Heart left ventricle (tissue), 16 donors: ENCODE measurements around the gene MROH7. TPM values are rescaled to one million over a fixed set of nuclear protein-coding genes. Genes with fewer than 3 reads are reported as not detected.

Source experiments
- ATAC-seq, 4 donors: fragments of 200-7000 bp; cut with Tn5 transposase; one replicate each; pipeline ENCODE4 v1.9.1; 2020 to 2022; ENCODE audit warnings: moderate library complexity in 4 of 4, mild to moderate bottlenecking in 3 of 4, moderate number of reproducible peaks in 1 of 4
- DNase-seq, 5 donors: peaks; one replicate each; pipeline ENCODE4 v3.0.0-alpha.2; 2020
- H3K27ac ChIP-seq, 12 donors: fragments of 200-600 bp; sonication (generic) in 4 of 12; one replicate each; pipeline versions ENCODE4 v1.5.0 to v1.8.0; 2016 to 2022; ENCODE audit warnings: mild to moderate bottlenecking in 2 of 12
- H3K27me3 ChIP-seq, 9 donors: fragments of 200-600 bp; sonication (generic) in 2 of 9; one replicate each; pipeline versions ENCODE4 v1.5.1 to v1.8.0; 2016 to 2022; ENCODE audit warnings: mild to moderate bottlenecking in 3 of 9
- H3K36me3 ChIP-seq, 9 donors: fragments of 200-600 bp; sonication (generic) in 2 of 9; one replicate each; pipeline versions ENCODE4 v1.5.0 to v1.8.0; 2018 to 2022; ENCODE audit warnings: mild to moderate bottlenecking in 2 of 9
- H3K4me1 ChIP-seq, 12 donors: fragments of 200-600 bp; sonication (generic) in 4 of 12; one replicate each; pipeline versions ENCODE4 v1.5.0 to v1.8.0; 2016 to 2022; ENCODE audit warnings: mild to moderate bottlenecking in 3 of 12
- H3K4me3 ChIP-seq, 12 donors: fragments of 200-600 bp; sonication (generic) in 4 of 12; one replicate each; pipeline versions ENCODE4 v1.5.0 to v1.8.0; 2017 to 2022; ENCODE audit warnings: mild to moderate bottlenecking in 9 of 12, moderate library complexity in 4 of 12
- H3K9me3 ChIP-seq, 12 donors: fragments of 200-600 bp; sonication (generic) in 4 of 12; one replicate each; pipeline versions ENCODE4 v1.5.0 to v1.8.0; 2016 to 2022; ENCODE audit warnings: mild to moderate bottlenecking in 1 of 12
- CTCF ChIP-seq, 12 donors: fragments of 200-600 bp; sonication (generic) in 4 of 12; IDR thresholded peaks; one replicate each; pipeline versions ENCODE4 v1.5.0 to v1.8.0; 2018 to 2022; ENCODE audit warnings: antibody characterized with exemption in 12 of 12, mild to moderate bottlenecking in 5 of 12
- POLR2A ChIP-seq, 2 donors: fragments of 450-650 bp; IDR thresholded peaks; one replicate each; pipeline ENCODE4 v1.6.1; 2017; ENCODE audit warnings: antibody characterized with exemption in 2 of 2, mild to moderate bottlenecking in 2 of 2, moderate library complexity in 2 of 2
- WGBS, 4 donors: extraction: QIAGEN DNeasy Blood & Tissue Kit in 2 of 4; methylation state at CpG; one replicate each; pipeline versions ENCODE4 v1.1.5 to v1.1.7; 2013 to 2018; 5-methylcytosine and 5-hydroxymethylcytosine counted together
- intact Hi-C, 10 donors: fragments of 100-400 bp; cut with DNase I; formaldehyde crosslinking; loops; one replicate each; pipeline versions ENCODE4 v1.11.1 to v1.14.2; 2022
- polyA plus RNA-seq, 2 donors: library from polyadenylated mRNA; stranded (reverse); fragments of 200-250 nt; gene quantifications; one replicate each; pipeline ENCODE4 v1.2.3, GENCODE V29; 2013
- total RNA-seq, 9 donors: library from RNA; depleted of rRNA in 2 of 9; stranded (reverse); fragments of >200 nt in 2 of 9; fragmentation: NEBNext Ultra II Directional in 3 of 9; extraction: Animal tissue kit (Norgen Biotek cat#: 25700) in 3 of 9; gene quantifications; one replicate each; pipeline versions ENCODE4 v1.1.0 to v1.2.4, GENCODE V29; 2016 to 2023
- donor health status: ischemic (EF 13 %, LVEDD 7.1; RV severe dilation, severe dysfunction).
- donor health status: healthy with polysubstance abuse.
- donor health status: DM: no; HTN: yes; CAD: no.
- donor health status: DM: no; HTN: no; CAD: no.
- donor health status: ischemic (EF 25% LVEDD 6.9; RV normal size, moderate dysfunction).
- donor health status: ischemic (EF 25% LVEDD 5.7; RV mildly dilated, moderate dysfunction).
- donor health status: healthy.
- donor health status: DM: yes; HTN: yes; CAD: no.
- donor health status: ischemic (EF 35%, LVEDD 5.7; RV mildly dilated, moderate dysfunction).
- donor health status: nonischemic (EF 11% LVEDD 7.7; RV severe dilation, severe dysfunction).
- donor health status: DM: yes; HTN: yes; CAD: no.
- donor health status: PGD.
- donor health status: ischemic (EF 29% LVEDD 5.4; RV normal size, mild dysfunction).
- donor health status: nonischemic (EF 23%, LVEDD 6.1; RV moderate dilation, normal function).

MROH7 gene
- total and polyA plus RNA-seq, 11 donors = 2.3 to 18.6 (median 9.2) TPM

GRCh38 chr1:54721719-54722118 is 80.1 kb downstream of the MROH7 start:
- no peak for DNase-seq
- no peak for TF ChIP-seq CTCF (IDR thresholded peaks at IDR 0.05)
- no peak for TF ChIP-seq POLR2A (IDR thresholded peaks at IDR 0.05)

GRCh38 chr1:54723985-54724384 is 82.4 kb downstream of the MROH7 start:
- H3K4me1 ChIP-seq = no peaks in the 10 kb centered on the region
- H3K4me3 ChIP-seq = no peak overlapping the region
- no peaks in the 10 kb centered on the region for H3K27me3 ChIP-seq
- intact Hi-C loops = no loop called here
- peaks cover 0 to 100% (median 98%) of the 10 kb centered on the region in 9 donors for H3K36me3 ChIP-seq
- DNase-seq (no peak), ATAC-seq (no peak)
- peaks cover 0 to 14% (median 0%) of the 10 kb centered on the region in 12 donors for H3K9me3 ChIP-seq
- H3K27ac ChIP-seq = no peak overlapping the region
- TF ChIP-seq CTCF (IDR thresholded peaks at IDR 0.05) (no peak), POLR2A (IDR thresholded peaks at IDR 0.05) (no peak)

More at GRCh38 chr1:54721719-54722118, 80.1 kb downstream of the MROH7 start:
- Histone ChIP-seq H3K27me3 (no peaks in the 10 kb centered on the region), H3K27ac (no peak overlapping the region), H3K9me3 (peaks cover 0 to 14% (median 0%) of the 10 kb centered on the region in 12 donors), H3K4me1 (peaks cover 0 to 8% (median 3%) of the 10 kb centered on the region in 12 donors), H3K36me3 (peaks cover 0 to 96% (median 91%) of the 10 kb centered on the region in 9 donors), H3K4me3 (no peak overlapping the region)
- no peak for ATAC-seq
- intact Hi-C loops = no loop called here

GRCh38 chr1:54724771-54725170 is 83.2 kb downstream of the MROH7 start:
- no peak for ATAC-seq
- intact Hi-C loops = no loop called here
- H3K4me3 ChIP-seq = no peak overlapping the region
- peaks cover 0 to 14% (median 0%) of the 10 kb centered on the region in 12 donors for H3K9me3 ChIP-seq
- H3K36me3 ChIP-seq = peaks cover 0 to 100% (median 98%) of the 10 kb centered on the region in 9 donors
- H3K27me3 ChIP-seq = no peaks in the 10 kb centered on the region
- WGBS, 4 donors = 84 to 100% (median 90%) methylated on average over 1 of the region's 1 CpG
- H3K4me1 ChIP-seq = no peaks in the 10 kb centered on the region
- TF ChIP-seq CTCF (IDR thresholded peaks at IDR 0.05) = no peak
- no peak for TF ChIP-seq POLR2A (IDR thresholded peaks at IDR 0.05)
- DNase-seq = no peak
- H3K27ac ChIP-seq = no peak overlapping the region

- no peaks in the 10 kb centered on the region for H3K27me3 ChIP-seq
- peaks cover 0 to 14% (median 0%) of the 10 kb centered on the region in 12 donors for H3K9me3 ChIP-seq
- peaks cover 0 to 100% (median 98%) of the 10 kb centered on the region in 9 donors for H3K36me3 ChIP-seq
- WGBS, 4 donors = 77 to 89% (median 87%) methylated on average over 3 of the region's 3 CpGs
- H3K4me1 ChIP-seq = no peaks in the 10 kb centered on the region
- no peak overlapping the region for H3K4me3 ChIP-seq
- TF ChIP-seq POLR2A (IDR thresholded peaks at IDR 0.05) (no peak), CTCF (IDR thresholded peaks at IDR 0.05) (no peak)
- no peak overlapping the region for H3K27ac ChIP-seq
- no peak for DNase-seq
- no peak for ATAC-seq
- intact Hi-C loops = no loop called here
Measured at GRCh38 chr1:54728027-54728426, 86.4 kb downstream of the MROH7 start.
